Gastrocnemius medialis (tissue), 4 donors: ENCODE results near the gene RXYLT1. TPM values are rescaled to one million over a fixed set of nuclear protein-coding genes. Genes with fewer than 3 reads are reported as not detected.
A peak's percentile ranks its signal among the peaks of the same experiment; 100 is the strongest.

Source experiments
- ATAC-seq, 2 donors: fragments of 150-250 bp; one replicate each; pipeline ENCODE4 v1.9.1; 2016
- DNase-seq, 2 donors: peaks; one replicate each; pipeline ENCODE4 v3.0.0-alpha.2; 2019
- H3K27ac ChIP-seq, 4 donors: fragments of 200-600 bp; sonication (generic); 1 replicate in 1 of 4; 2 replicates in 3 of 4; pipeline ENCODE4 v1.5.1; 2016 to 2018; ENCODE audit warnings: mild to moderate bottlenecking in 2 of 4, moderate library complexity in 1 of 4
- H3K27me3 ChIP-seq, 3 donors: fragments of 200-600 bp; sonication (generic) in 2 of 3; 1 replicate in 1 of 3; 2 replicates in 2 of 3; pipeline versions ENCODE4 v1.5.1 to v1.6.0; 2016 to 2019; ENCODE audit warnings: mild to moderate bottlenecking in 1 of 3, moderate library complexity in 1 of 3
- H3K36me3 ChIP-seq, 2 donors: fragments of 200-600 bp; sonication (generic) in 1 of 2; one replicate each; pipeline ENCODE4 v1.5.1; 2017 to 2018
- H3K4me1 ChIP-seq, 2 donors: fragments of 200-600 bp; sonication (generic) in 1 of 2; one replicate each; pipeline ENCODE4 v1.5.1; 2016 to 2017; ENCODE audit warnings: mild to moderate bottlenecking in 2 of 2
- H3K4me3 ChIP-seq, 4 donors: fragments of 200-600 bp; sonication (generic) in 3 of 4; 1 replicate in 1 of 4; 2 replicates in 3 of 4; pipeline ENCODE4 v1.5.1; 2016 to 2019; ENCODE audit warnings: mild to moderate bottlenecking in 2 of 4
- H3K9me3 ChIP-seq, 3 donors: fragments of 200-600 bp; sonication (generic) in 2 of 3; 1 replicate in 1 of 3; 2 replicates in 2 of 3; pipeline ENCODE4 v1.5.1; 2016 to 2019
- POLR2A ChIP-seq, 2 donors: fragments of 450-650 bp; IDR thresholded peaks; one replicate each; pipeline ENCODE4 v1.6.1; 2017; ENCODE audit warnings: antibody characterized with exemption in 2 of 2, mild to moderate bottlenecking in 2 of 2, moderate library complexity in 2 of 2
- in situ Hi-C, 4 donors: fragments of 200-750 bp; cut with MboI; loops; one replicate each; pipeline versions ENCODE4 v1.15.0 to v1.8.0; 2017; ENCODE audit warnings: low sequenced_read_pairs in 4 of 4
- intact Hi-C: fragments of 100-400 bp; cut with DNase I; formaldehyde crosslinking; loops from one replicate; pipeline ENCODE4 v1.15.1; 2023; ENCODE audit warnings: low total_unique reads
- total RNA-seq, 4 donors: library from RNA; depleted of rRNA; stranded (reverse); fragments of >200 nt; gene quantifications; one replicate each; pipeline versions ENCODE4 v1.1.0 to v1.2.3, GENCODE V29; 2016
- TF ChIP-seq, protein P1 (sequence below), 5 experiments: fragments of 450-650 bp in 3 of 5; fragments of 200-600 bp in 2 of 5; sonication (generic) in 2 of 5; IDR thresholded peaks in 4 of 5; conservative IDR thresholded peaks in 1 of 5; 1 replicate in 4 of 5; 2 replicates in 1 of 5; pipeline ENCODE4 v1.5.1; 2016 to 2019; ENCODE audit warnings: antibody characterized with exemption in 5 of 5, mild to moderate bottlenecking in 3 of 5, moderate library complexity in 3 of 5

The RXYLT1 gene
- total RNA-seq, 4 donors from 2014 or later, result 9.4 to 16.5 (median 14.1) TPM

- ATAC-seq (no peak), DNase-seq (no peak)
- intact Hi-C loops (loop anchor here (10.0 kb wide), 1 partner anchor 697 kb away; no protein-coding TSS in a partner anchor), in situ Hi-C loops (loop anchor here in 1 of 4 donors (25.0 kb wide), 1 partner anchor 690 kb away; no protein-coding TSS in a partner anchor)
- Histone ChIP-seq H3K4me1 (no peaks in the 10 kb centered on the region), H3K4me3 (no peak overlapping the region), H3K9me3 (no peaks in the 10 kb centered on the region), H3K36me3 (no peaks in the 10 kb centered on the region), H3K27ac (no peak overlapping the region), H3K27me3 (no peaks in the 10 kb centered on the region)
- TF ChIP-seq POLR2A (IDR thresholded peaks at IDR 0.05), result no peak
- TF ChIP-seq, protein P1, sequence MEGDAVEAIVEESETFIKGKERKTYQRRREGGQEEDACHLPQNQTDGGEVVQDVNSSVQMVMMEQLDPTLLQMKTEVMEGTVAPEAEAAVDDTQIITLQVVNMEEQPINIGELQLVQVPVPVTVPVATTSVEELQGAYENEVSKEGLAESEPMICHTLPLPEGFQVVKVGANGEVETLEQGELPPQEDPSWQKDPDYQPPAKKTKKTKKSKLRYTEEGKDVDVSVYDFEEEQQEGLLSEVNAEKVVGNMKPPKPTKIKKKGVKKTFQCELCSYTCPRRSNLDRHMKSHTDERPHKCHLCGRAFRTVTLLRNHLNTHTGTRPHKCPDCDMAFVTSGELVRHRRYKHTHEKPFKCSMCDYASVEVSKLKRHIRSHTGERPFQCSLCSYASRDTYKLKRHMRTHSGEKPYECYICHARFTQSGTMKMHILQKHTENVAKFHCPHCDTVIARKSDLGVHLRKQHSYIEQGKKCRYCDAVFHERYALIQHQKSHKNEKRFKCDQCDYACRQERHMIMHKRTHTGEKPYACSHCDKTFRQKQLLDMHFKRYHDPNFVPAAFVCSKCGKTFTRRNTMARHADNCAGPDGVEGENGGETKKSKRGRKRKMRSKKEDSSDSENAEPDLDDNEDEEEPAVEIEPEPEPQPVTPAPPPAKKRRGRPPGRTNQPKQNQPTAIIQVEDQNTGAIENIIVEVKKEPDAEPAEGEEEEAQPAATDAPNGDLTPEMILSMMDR (IDR thresholded peaks at IDR 0.05 in 4 of 5, conservative IDR thresholded peaks at IDR 0.05 in 1 of 5), result peak in 3 of 5 experiments; percentile 21 to 52 (median 51)
Measured at GRCh38 chr12:63802012-63802608, 22.4 kb downstream of the RXYLT1 start.

DNA sequence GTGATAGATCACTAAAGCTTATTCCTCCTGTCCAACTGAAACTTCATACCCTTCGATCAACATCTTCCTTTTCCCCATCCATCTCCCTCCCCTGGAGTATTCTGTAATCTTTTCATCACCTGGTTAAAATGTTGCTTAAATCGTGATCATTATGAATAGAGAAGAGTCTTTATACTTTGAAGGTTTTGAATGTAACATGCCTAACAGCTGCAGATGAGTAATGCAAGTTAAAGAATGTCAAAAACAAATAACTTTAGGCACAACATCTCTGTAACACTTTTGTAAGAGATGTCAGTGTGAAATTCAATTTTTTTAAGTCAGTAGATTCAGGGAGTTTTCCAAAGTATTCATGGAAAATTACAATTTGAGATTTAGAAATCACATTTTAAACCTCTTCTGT lies 25.0 kb downstream of the RXYLT1 start:
- in situ Hi-C loops (loop anchor here in 1 of 4 donors (25.0 kb wide), 1 partner anchor 692 kb away; no protein-coding TSS in a partner anchor), intact Hi-C loops (loop anchor here (10.0 kb wide), 1 partner anchor 700 kb away; no protein-coding TSS in a partner anchor)
- ATAC-seq, result no peak

DNA sequence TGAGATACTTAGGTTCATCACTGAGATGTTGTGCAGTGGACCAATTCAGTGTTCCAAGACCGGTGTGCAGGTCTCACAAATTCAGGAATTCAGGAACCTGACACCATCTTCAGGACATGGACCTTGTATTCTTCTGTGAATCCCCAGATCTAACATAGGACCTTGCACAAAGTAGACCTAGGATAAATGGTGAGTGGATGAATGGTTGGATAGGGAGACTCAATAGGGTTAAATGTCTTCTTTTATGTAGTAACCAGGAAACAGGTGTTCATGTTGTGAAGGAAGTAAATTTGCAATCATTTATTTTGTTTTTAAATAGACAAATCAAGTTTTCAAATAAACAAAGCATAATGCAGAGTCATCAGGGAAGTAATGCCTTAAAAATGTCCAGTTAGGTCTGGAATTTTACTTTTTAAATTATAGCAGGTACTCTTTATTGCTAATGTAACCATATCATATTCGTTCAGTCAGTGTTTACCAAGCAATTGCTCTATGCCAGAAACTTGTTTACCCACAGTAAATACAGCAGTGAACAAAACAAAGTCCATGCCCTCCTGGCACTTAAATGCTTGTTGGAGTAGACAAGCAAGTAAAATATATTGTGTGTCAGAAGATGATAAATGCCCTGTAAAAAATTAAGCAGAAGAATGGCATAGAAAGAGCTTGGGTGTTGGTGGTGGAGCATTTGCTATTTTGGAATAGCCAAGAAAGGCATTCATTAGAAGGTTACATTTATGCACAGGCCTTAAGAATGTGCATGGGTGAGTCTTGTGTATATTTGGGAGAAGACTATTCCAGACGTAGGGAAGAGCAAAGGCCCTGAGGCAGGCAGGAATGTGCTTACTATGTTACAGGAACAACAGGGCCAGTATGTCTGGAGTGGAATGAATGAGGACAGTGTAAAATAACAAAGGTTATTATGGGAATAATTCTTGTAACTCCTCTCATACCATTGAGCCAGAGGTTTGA lies 26.3 kb downstream of the RXYLT1 start:
- Histone ChIP-seq H3K4me3 (no peak overlapping the region), H3K9me3 (no peaks in the 10 kb centered on the region), H3K27me3 (no peaks in the 10 kb centered on the region), H3K36me3 (peaks cover 0 to 8% of the 10 kb centered on the region in 2 donors), H3K4me1 (no peaks in the 10 kb centered on the region), H3K27ac (no peak overlapping the region)
- in situ Hi-C loops, result loop anchor here in 1 of 4 donors (25.0 kb wide), 1 partner anchor 694 kb away; no protein-coding TSS in a partner anchor
- no peak for DNase-seq
- intact Hi-C loops, result loop anchor here (10.0 kb wide), 1 partner anchor 701 kb away; no protein-coding TSS in a partner anchor
- TF ChIP-seq, protein P1 (IDR thresholded peaks at IDR 0.05 in 4 of 5, conservative IDR thresholded peaks at IDR 0.05 in 1 of 5), result no peak
- no peak for TF ChIP-seq POLR2A (IDR thresholded peaks at IDR 0.05)
- no peak for ATAC-seq

More for the DNA sequence above, 25.0 kb downstream of the RXYLT1 start:
- H3K36me3 ChIP-seq, result peaks cover 0 to 8% of the 10 kb centered on the region in 2 donors
- H3K27me3 ChIP-seq, result no peaks in the 10 kb centered on the region
- no peak overlapping the region for H3K27ac ChIP-seq
- no peak overlapping the region for H3K4me3 ChIP-seq
- H3K9me3 ChIP-seq, result no peaks in the 10 kb centered on the region
- no peak for DNase-seq
- TF ChIP-seq, protein P1 (IDR thresholded peaks at IDR 0.05 in 4 of 5, conservative IDR thresholded peaks at IDR 0.05 in 1 of 5), result no peak
- no peak for TF ChIP-seq POLR2A (IDR thresholded peaks at IDR 0.05)
- H3K4me1 ChIP-seq, result no peaks in the 10 kb centered on the region

DNA sequence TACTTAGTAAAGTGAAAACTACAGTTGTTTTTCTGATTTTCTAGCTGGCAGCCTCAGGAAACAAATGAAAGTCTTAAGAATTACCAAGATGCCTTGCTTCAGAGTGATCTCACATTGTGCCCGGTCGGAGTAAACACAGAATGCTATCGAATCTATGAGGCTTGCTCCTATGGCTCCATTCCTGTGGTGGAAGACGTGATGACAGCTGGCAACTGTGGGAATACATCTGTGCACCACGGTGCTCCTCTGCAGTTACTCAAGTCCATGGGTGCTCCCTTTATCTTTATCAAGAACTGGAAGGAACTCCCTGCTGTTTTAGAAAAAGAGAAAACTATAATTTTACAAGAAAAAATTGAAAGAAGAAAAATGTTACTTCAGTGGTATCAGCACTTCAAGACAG lies 28.9 kb downstream of the RXYLT1 start:
- TF ChIP-seq, protein P1 (IDR thresholded peaks at IDR 0.05 in 4 of 5, conservative IDR thresholded peaks at IDR 0.05 in 1 of 5), result no peak
- TF ChIP-seq POLR2A (IDR thresholded peaks at IDR 0.05), result no peak
- H3K27me3 ChIP-seq, result no peaks in the 10 kb centered on the region
- no peaks in the 10 kb centered on the region for H3K9me3 ChIP-seq
- ATAC-seq (no peak), DNase-seq (no peak)
- in situ Hi-C loops, result loop anchor here in 1 of 4 donors (25.0 kb wide), 1 partner anchor 696 kb away; no protein-coding TSS in a partner anchor
- H3K4me1 ChIP-seq, result no peaks in the 10 kb centered on the region
- peaks cover 0 to 8% of the 10 kb centered on the region in 2 donors for H3K36me3 ChIP-seq
- intact Hi-C loops, result loop anchor here (10.0 kb wide), 1 partner anchor 704 kb away; no protein-coding TSS in a partner anchor
- H3K4me3 ChIP-seq, result no peak overlapping the region
- no peak overlapping the region for H3K27ac ChIP-seq
